Thoracic aorta (tissue), 2 donors: ENCODE measurements around the gene SDK1. TPM values are rescaled to one million over a fixed set of nuclear protein-coding genes. Genes with fewer than 3 reads are reported as not detected.

Experiments used
- ATAC-seq: fragments of 150-250 bp; one replicate; pipeline ENCODE4 v1.8.0; 2017; ENCODE audit warnings: low read depth; ENCODE audit not compliant: insufficient number of reproducible peaks, low FRiP score
- DNase-seq: peaks from one replicate; pipeline ENCODE4 v3.0.0-alpha.2; 2020; ENCODE audit warnings: low spot score
- H3K27ac ChIP-seq, 2 donors: fragments of 200-600 bp; sonication (generic); 1 replicate in 1 of 2; 2 replicates in 1 of 2; pipeline ENCODE4 v1.5.1; 2016; ENCODE audit warnings: mild to moderate bottlenecking in 2 of 2, moderate library complexity in 2 of 2
- H3K27me3 ChIP-seq: fragments of 200-600 bp; sonication (generic); replicated peaks from 2 replicates; pipeline ENCODE4 v1.6.0; 2016; ENCODE audit warnings: mild to moderate bottlenecking; ENCODE audit not compliant: insufficient read depth
- H3K36me3 ChIP-seq: fragments of 200-600 bp; sonication (generic); one replicate; pipeline ENCODE4 v1.5.1; 2016
- H3K4me1 ChIP-seq, 2 donors: fragments of 200-600 bp; sonication (generic); 1 replicate in 1 of 2; 2 replicates in 1 of 2; pipeline versions ENCODE4 v1.5.1 to v1.6.0; 2016; ENCODE audit warnings: low read depth in 2 of 2, mild to moderate bottlenecking in 1 of 2; ENCODE audit not compliant: control insufficient read depth in 1 of 2
- H3K4me3 ChIP-seq: fragments of 200-600 bp; sonication (generic); 2 replicates; pipeline ENCODE4 v1.5.1; 2016; ENCODE audit warnings: mild to moderate bottlenecking
- H3K9me3 ChIP-seq: fragments of 200-600 bp; sonication (generic); 2 replicates; pipeline ENCODE4 v1.5.1; 2016
- total RNA-seq, 2 donors: library from RNA; depleted of rRNA; stranded (reverse); fragments of >200 nt; gene quantifications; one replicate each; pipeline versions ENCODE4 v1.1.0 to v1.2.3, GENCODE V29; 2016
- TF ChIP-seq, protein P1 (sequence below): fragments of 200-600 bp; sonication (generic); IDR thresholded peaks from one replicate; pipeline ENCODE4 v1.5.1; 2019; ENCODE audit warnings: antibody characterized with exemption

The SDK1 gene
- total RNA-seq, 2 donors from 2014 or later = 27.5 to 29.2 TPM

DNA sequence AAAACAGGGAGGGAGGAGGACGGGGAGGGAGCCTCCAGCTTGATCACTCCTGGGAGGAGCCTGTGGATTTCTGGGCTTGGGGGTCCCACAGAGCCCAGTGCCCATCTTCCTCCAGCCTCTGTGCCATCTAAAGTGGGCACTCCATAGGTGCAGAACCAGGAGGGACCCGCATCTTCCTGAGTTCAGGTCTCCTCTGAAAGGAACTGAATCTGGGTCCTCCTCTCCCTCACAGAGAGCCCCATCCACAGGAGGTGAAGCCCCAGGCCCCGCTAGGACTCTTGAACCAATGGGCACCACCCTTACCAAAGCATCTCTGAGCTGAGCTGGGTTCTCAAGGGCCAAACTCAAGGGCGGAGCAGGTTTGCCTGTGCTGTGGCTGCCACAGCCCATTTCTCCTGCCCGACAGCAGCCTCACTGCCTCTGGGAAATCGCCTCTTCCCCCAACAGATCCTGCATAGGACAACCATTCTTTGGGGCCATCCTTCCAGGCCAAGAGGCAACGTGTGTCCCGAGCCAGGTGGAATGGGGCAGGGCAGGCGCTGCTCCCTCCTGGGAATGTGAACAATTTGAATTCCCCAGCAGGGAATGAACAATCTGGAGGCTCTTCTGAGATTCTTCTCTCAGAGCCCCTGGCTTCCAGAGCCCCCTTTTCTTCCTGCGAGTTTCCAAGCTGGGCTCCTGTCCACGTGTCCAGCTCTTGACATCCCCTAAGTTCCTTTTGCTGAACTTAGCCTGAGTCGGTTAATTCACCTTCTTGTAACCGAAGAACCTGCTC is 970.1 kb downstream of the SDK1 start:
- Histone ChIP-seq H3K4me3 (no peak overlapping the region), H3K9me3 (peaks cover 5% of the 10 kb centered on the region), H3K27me3 (no peaks in the 10 kb centered on the region), H3K36me3 (peaks cover 3% of the 10 kb centered on the region), H3K4me1 (no peaks in the 10 kb centered on the region), H3K27ac (no peak overlapping the region)
- no peak for DNase-seq
- no peak for ATAC-seq
- TF ChIP-seq, protein P1, sequence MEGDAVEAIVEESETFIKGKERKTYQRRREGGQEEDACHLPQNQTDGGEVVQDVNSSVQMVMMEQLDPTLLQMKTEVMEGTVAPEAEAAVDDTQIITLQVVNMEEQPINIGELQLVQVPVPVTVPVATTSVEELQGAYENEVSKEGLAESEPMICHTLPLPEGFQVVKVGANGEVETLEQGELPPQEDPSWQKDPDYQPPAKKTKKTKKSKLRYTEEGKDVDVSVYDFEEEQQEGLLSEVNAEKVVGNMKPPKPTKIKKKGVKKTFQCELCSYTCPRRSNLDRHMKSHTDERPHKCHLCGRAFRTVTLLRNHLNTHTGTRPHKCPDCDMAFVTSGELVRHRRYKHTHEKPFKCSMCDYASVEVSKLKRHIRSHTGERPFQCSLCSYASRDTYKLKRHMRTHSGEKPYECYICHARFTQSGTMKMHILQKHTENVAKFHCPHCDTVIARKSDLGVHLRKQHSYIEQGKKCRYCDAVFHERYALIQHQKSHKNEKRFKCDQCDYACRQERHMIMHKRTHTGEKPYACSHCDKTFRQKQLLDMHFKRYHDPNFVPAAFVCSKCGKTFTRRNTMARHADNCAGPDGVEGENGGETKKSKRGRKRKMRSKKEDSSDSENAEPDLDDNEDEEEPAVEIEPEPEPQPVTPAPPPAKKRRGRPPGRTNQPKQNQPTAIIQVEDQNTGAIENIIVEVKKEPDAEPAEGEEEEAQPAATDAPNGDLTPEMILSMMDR = no peak

DNA sequence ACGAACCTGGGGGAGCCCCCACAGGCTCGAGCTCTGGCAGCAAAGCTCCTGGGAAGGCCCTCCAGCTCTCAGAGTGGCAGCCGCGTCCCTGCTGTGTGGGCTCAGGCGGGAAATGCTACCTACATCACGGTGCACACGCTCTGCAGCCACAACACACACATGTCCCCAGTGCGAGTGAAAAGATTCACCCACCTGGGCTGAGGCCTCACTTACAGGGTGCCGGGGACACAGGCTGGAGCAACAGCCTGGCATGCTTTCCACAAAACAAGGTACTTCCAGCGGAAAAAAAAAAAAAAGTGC is 970.6 kb downstream of the SDK1 start:
- DNase-seq (no peak), ATAC-seq (no peak)
- Histone ChIP-seq H3K36me3 (peaks cover 3% of the 10 kb centered on the region), H3K4me3 (no peak overlapping the region), H3K27ac (no peak overlapping the region), H3K27me3 (no peaks in the 10 kb centered on the region), H3K4me1 (no peaks in the 10 kb centered on the region), H3K9me3 (peaks cover 5% of the 10 kb centered on the region)
- TF ChIP-seq, protein P1 = no peak

DNA sequence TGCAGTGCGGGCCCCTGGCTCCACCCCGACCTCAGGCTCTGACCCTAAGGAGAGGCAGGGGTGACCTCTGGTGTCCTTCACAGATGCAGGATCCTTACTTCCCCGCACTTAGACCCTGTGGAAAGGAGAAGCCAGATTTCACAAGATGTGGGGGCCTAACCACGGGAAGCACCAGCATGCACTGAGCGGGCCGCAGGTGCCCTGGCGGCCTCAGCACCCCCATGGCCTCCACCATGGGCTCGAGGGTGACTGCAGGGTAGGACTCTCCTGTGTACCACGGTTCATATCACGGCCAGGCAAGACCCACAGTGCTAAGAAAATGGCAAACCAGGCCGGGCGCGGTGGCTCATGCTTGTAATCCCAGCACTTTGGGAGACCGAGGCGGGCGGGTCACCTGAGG is 971.1 kb downstream of the SDK1 start:
- Histone ChIP-seq H3K36me3 (peaks cover 3% of the 10 kb centered on the region), H3K4me1 (no peaks in the 10 kb centered on the region), H3K9me3 (peaks cover 5% of the 10 kb centered on the region), H3K4me3 (no peak overlapping the region), H3K27ac (no peak overlapping the region), H3K27me3 (no peaks in the 10 kb centered on the region)
- TF ChIP-seq, protein P1 = no peak
- no peak for DNase-seq
- ATAC-seq = no peak

DNA sequence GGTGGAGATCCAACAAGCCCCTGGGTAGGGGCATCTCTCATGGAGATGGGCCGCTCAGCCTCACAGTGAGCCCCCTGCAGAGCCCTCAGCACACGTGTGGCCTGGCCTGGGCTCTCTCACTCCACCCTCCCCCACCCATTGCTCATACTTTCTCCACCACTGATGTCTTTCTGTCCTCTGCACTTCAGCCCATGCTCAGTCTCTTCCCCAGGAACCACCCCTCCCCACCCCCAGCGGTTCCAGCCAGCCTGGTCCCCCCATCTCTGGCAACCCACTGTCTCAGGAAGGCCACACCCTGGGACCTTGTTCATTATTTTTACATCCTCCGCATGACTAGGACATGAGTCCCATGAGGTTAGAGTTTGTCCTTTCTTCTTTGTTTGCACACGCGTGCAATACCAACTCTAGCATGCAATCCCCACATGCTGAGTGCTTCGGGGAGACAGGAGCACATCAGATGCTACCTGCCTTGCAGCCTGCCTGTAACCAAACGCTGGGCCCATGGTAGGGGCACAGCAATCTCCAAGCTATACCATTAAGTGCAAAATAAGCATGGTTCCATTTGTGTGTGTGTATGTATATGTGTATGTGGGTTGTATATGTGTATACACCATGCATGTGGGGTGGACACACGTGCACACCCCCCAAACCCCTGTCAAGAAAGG is 972.6 kb downstream of the SDK1 start:
- Histone ChIP-seq H3K4me1 (no peaks in the 10 kb centered on the region), H3K27me3 (no peaks in the 10 kb centered on the region), H3K36me3 (no peaks in the 10 kb centered on the region), H3K9me3 (peaks cover 5% of the 10 kb centered on the region), H3K4me3 (no peak overlapping the region), H3K27ac (no peak overlapping the region)
- DNase-seq = no peak
- TF ChIP-seq, protein P1 = no peak
- ATAC-seq = no peak

DNA sequence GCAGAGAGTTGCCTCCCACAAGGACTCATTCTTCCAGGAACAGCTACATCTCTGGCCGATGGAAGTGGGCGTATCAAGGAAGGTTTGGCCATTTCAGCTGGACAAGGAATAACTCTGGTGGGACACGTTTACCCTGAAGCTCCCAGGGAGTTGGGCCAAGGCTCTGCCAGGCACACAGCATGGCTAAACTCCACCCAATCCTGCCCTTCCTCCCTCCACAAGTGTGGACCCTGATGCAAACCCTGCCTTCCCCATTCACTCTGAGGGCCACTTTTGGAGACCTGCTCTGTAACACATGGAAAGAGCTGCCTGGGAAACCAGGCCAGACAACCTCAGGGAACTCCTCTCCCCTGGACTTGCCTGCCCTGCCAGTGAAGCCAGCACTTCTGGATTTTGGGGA is 973.2 kb downstream of the SDK1 start:
- TF ChIP-seq, protein P1 = no peak
- no peak for ATAC-seq
- Histone ChIP-seq H3K27me3 (no peaks in the 10 kb centered on the region), H3K4me1 (no peaks in the 10 kb centered on the region), H3K27ac (no peak overlapping the region), H3K4me3 (no peak overlapping the region), H3K36me3 (no peaks in the 10 kb centered on the region), H3K9me3 (peaks cover 5% of the 10 kb centered on the region)
- no peak for DNase-seq
